GM21423 (cell line): ENCODE results near the gene OR1L1.

Experiments
- ATAC-seq: cut with Tn5 transposase; IDR thresholded peaks from one replicate; pipeline ENCODE4 v1.9.1; 2021; ENCODE audit warnings: mild to moderate bottlenecking, moderate library complexity; ENCODE audit not compliant: unreplicated experiment

The OR1L1 gene

GRCh38 chr9:122661416-122661815, at the start of gene OR1L1:
OR1L1 (plus strand) TSS chr9:122661716; CDS start chr9:122661716, 0 bp downstream.
- no peak for ATAC-seq

- ATAC-seq, result no peak
These were observed 47.2 kb upstream of the OR1L1 start, which contains the start of gene OR1Q1 for GRCh38 chr9:122614362-122614761. OR1Q1 (plus strand) TSS chr9:122614738; CDS start chr9:122614738, 0 bp downstream.

- no peak for ATAC-seq
These were observed 41.5 kb upstream of the OR1L1 start for GRCh38 chr9:122619996-122620395.

- no peak for ATAC-seq
These were observed 19.3 kb upstream of the OR1L1 start for GRCh38 chr9:122642226-122642625.

- ATAC-seq, result no peak
These were observed 5.1 kb upstream of the OR1L1 start for GRCh38 chr9:122656378-122656777.

GRCh38 chr9:122657527-122657926, 4.0 kb upstream of the OR1L1 start, which contains the start of gene OR1B1:
OR1B1 (minus strand) TSS chr9:122657627.
- no peak for ATAC-seq

GRCh38 chr9:122672481-122672880, 11.0 kb downstream of the OR1L1 start:
- no peak for ATAC-seq

GRCh38 chr9:122684851-122685250, 23.3 kb downstream of the OR1L1 start:
- ATAC-seq, result no peak

GRCh38 chr9:122695696-122696095, 34.2 kb downstream of the OR1L1 start:
- ATAC-seq, result no peak
